PC-9 (cell line): Measurements from ENCODE around the gene MAGEB6B.

ENCODE experiments used
- EZH2 ChIP-seq: fragments of 200-600 bp; sonication (generic); IDR thresholded peaks from 2 replicates; pipeline ENCODE4 v1.8.0; 2017; ENCODE audit warnings: antibody characterized with exemption, low read depth
- TF ChIP-seq, protein P1 (sequence below): fragments of 200-600 bp; sonication (generic); conservative IDR thresholded peaks from 2 replicates; pipeline ENCODE4 v1.6.1; 2017; ENCODE audit warnings: mixed run types, antibody characterized with exemption, mild to moderate bottlenecking, moderate library complexity

DNA sequence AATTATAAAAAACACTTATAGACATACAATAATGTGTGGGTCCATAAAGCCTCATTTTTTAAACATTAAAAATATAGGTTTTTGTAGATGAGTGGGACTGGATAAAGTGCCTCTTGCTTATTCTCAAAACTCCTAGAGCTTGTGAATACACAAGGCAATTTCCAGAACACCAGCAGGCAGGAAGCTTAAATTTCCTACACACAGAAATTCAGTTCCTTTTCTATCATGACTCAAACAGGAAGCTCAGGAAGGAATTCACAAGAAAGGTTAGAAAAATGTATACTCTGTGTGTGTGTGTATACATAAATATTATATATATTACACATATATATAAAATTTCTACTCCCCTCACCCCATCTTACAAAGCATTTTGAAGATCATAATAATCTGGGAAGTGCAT, 43.2 kb downstream of the MAGEB6B start:
- TF ChIP-seq, protein P1, sequence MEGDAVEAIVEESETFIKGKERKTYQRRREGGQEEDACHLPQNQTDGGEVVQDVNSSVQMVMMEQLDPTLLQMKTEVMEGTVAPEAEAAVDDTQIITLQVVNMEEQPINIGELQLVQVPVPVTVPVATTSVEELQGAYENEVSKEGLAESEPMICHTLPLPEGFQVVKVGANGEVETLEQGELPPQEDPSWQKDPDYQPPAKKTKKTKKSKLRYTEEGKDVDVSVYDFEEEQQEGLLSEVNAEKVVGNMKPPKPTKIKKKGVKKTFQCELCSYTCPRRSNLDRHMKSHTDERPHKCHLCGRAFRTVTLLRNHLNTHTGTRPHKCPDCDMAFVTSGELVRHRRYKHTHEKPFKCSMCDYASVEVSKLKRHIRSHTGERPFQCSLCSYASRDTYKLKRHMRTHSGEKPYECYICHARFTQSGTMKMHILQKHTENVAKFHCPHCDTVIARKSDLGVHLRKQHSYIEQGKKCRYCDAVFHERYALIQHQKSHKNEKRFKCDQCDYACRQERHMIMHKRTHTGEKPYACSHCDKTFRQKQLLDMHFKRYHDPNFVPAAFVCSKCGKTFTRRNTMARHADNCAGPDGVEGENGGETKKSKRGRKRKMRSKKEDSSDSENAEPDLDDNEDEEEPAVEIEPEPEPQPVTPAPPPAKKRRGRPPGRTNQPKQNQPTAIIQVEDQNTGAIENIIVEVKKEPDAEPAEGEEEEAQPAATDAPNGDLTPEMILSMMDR = no peak
- TF ChIP-seq EZH2 = no peak
